Measurements from ENCODE around the gene CCDC141. TPM values are rescaled to one million over a fixed set of nuclear protein-coding genes. Genes with fewer than 3 reads are reported as not detected.
A peak's percentile ranks its signal among the peaks of the same experiment; 100 is the strongest.

The CCDC141 gene
- total RNA-seq, 2 experiments from 2014 or later: 30.6 to 31.5 TPM

DNA sequence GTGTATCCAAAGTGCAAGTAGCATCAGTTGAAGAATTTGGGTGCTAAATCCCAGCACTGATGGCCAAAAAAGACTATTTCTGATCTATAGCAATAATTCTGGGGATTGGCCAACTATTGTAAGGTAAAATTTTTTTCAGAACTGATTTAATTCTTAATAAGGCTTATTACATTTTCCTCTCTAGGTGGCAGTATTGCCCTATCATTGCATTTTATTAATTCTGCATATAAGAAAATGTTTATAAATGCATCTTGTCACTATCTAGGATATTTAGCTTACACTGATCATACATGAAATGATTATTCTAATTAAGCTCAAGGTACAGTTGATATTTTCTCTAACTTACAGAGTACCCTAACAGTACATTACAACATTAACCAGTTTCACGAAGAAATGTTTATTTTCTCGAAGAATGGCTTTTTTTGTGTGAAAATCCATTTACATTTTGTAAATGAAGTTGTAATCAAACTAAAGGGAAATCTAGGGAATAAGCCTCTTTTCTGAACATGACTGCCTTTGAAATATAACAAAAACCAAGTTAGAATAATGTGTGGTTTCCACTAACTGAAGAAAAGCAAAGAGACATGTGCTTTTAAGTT lies 253.8 kb downstream of the CCDC141 start:
- peaks cover 72% of the 10 kb centered on the region for H3K36me3 Mint-ChIP-seq (ENCODE audit: low read depth)
- intact Hi-C loops (cut with DNase I, micrococcal nuclease): loop anchor here in 1 of 2 experiments (1.0 kb wide), 2 partner anchors 118 to 333 kb away; no protein-coding TSS in a partner anchor
- H3K4me3 Mint-ChIP-seq: no peak overlapping the region
- H3K9me3 Mint-ChIP-seq: no peaks in the 10 kb centered on the region
- H3K4me1 ChIP-seq (ENCODE audit: insufficient read depth, low read length): no peaks in the 10 kb centered on the region
- no peaks in the 10 kb centered on the region for H3K4me1 Mint-ChIP-seq (ENCODE audit: low read depth)
- peaks cover 8% of the 10 kb centered on the region for H3K36me3 ChIP-seq (ENCODE audit: insufficient read depth, low read length)
- no peak overlapping the region for H3K27ac Mint-ChIP-seq
- no peak overlapping the region for H3K4me3 ChIP-seq (ENCODE audit: low read length)
- TF ChIP-seq, protein P1, sequence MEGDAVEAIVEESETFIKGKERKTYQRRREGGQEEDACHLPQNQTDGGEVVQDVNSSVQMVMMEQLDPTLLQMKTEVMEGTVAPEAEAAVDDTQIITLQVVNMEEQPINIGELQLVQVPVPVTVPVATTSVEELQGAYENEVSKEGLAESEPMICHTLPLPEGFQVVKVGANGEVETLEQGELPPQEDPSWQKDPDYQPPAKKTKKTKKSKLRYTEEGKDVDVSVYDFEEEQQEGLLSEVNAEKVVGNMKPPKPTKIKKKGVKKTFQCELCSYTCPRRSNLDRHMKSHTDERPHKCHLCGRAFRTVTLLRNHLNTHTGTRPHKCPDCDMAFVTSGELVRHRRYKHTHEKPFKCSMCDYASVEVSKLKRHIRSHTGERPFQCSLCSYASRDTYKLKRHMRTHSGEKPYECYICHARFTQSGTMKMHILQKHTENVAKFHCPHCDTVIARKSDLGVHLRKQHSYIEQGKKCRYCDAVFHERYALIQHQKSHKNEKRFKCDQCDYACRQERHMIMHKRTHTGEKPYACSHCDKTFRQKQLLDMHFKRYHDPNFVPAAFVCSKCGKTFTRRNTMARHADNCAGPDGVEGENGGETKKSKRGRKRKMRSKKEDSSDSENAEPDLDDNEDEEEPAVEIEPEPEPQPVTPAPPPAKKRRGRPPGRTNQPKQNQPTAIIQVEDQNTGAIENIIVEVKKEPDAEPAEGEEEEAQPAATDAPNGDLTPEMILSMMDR (IDR thresholded peaks at IDR 0.05): peak; percentile 76
- peak in 3 of 14 experiments; percentile 30 to 43 (median 34) for DNase-seq
- H3K9me3 ChIP-seq (ENCODE audit: control insufficient read depth in 1 of 2, insufficient read depth in 1 of 2, low read length in 2 of 2): no peaks in the 10 kb centered on the region
- H3K27me3 Mint-ChIP-seq: no peaks in the 10 kb centered on the region
- H3K27ac ChIP-seq (ENCODE audit: low read depth in 1 of 2, low read length in 2 of 2): no peak overlapping the region
- ChIA-PET POLR2A (no interaction called here), CTCF (interaction anchor here (1.2 kb wide), 1 partner anchor 17 kb away, joined by 3 read pairs; no protein-coding TSS in a partner anchor)
- no peak for ATAC-seq (ENCODE audit: poor library complexity)
- no peaks in the 10 kb centered on the region for H3K27me3 ChIP-seq (ENCODE audit: control insufficient read depth in 1 of 2, insufficient read depth in 2 of 2, low read length in 2 of 2)

DNA sequence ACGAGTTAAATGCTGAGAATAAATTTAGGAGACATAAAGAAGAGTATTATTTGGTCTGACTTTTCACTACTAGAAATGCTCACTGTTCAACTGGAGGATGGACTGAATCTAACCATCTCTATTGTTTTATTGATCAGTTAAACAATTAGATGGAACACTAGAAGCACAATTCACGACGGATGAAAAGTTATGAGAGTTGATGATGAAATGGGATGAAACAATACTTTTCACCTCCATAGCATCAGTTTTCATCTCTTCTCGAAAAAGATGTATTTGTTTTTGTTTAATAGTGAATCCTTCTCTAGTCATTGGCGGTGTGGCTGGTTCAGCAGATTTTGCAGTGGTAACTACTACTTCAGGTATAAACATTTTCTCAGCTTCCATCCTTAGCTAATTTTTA lies 262.0 kb downstream of the CCDC141 start:
- H3K27ac Mint-ChIP-seq: no peak overlapping the region
- H3K27ac ChIP-seq (ENCODE audit: low read depth in 1 of 2, low read length in 2 of 2): no peak overlapping the region
- ATAC-seq (ENCODE audit: poor library complexity) (no peak), DNase-seq (no peak)
- no peak overlapping the region for H3K4me3 Mint-ChIP-seq
- TF ChIP-seq, protein P1 (IDR thresholded peaks at IDR 0.05): no peak
- H3K27me3 ChIP-seq (ENCODE audit: control insufficient read depth in 1 of 2, insufficient read depth in 2 of 2, low read length in 2 of 2): no peaks in the 10 kb centered on the region
- no peaks in the 10 kb centered on the region for H3K4me1 Mint-ChIP-seq (ENCODE audit: low read depth)
- POLR2A ChIA-PET: no interaction called here
- H3K36me3 ChIP-seq (ENCODE audit: insufficient read depth, low read length): peaks cover 4% of the 10 kb centered on the region
- H3K27me3 Mint-ChIP-seq: no peaks in the 10 kb centered on the region
- H3K36me3 Mint-ChIP-seq (ENCODE audit: low read depth): peaks cover 68% of the 10 kb centered on the region
- no peak overlapping the region for H3K4me3 ChIP-seq (ENCODE audit: low read length)
- H3K4me1 ChIP-seq (ENCODE audit: insufficient read depth, low read length): no peaks in the 10 kb centered on the region
- intact Hi-C loops (cut with DNase I, micrococcal nuclease): no loop called here
- H3K9me3 ChIP-seq (ENCODE audit: control insufficient read depth in 1 of 2, insufficient read depth in 1 of 2, low read length in 2 of 2): no peaks in the 10 kb centered on the region
- H3K9me3 Mint-ChIP-seq: no peaks in the 10 kb centered on the region
- CTCF ChIA-PET: no interaction called here

DNA sequence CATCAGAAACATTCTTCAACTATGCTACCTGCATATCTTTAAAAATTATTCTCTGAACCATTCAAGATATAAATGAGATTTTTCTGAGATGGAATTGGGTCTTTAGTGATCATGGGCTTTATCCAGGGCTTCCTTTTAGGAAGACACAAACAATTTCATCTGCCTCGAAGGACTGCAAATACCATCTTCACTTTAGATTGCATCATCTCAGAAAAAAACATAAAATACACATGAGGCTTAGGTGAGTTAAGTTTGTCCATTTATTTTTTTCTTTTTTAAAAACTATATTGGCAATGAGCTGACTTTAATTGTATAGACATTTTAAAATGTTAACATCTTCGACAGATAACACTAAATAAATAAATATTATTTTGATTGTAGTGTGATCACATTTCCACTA lies 262.8 kb downstream of the CCDC141 start:
- POLR2A ChIA-PET: no interaction called here
- Mint-ChIP-seq H3K9me3 (no peaks in the 10 kb centered on the region), H3K36me3 (ENCODE audit: low read depth) (peaks cover 68% of the 10 kb centered on the region), H3K4me3 (no peak overlapping the region), H3K27ac (no peak overlapping the region), H3K4me1 (ENCODE audit: low read depth) (no peaks in the 10 kb centered on the region), H3K27me3 (no peaks in the 10 kb centered on the region)
- H3K9me3 ChIP-seq (ENCODE audit: control insufficient read depth in 1 of 2, insufficient read depth in 1 of 2, low read length in 2 of 2): no peaks in the 10 kb centered on the region
- no peak overlapping the region for H3K27ac ChIP-seq (ENCODE audit: low read depth in 1 of 2, low read length in 2 of 2)
- CTCF ChIA-PET: no interaction called here
- no peaks in the 10 kb centered on the region for H3K4me1 ChIP-seq (ENCODE audit: insufficient read depth, low read length)
- intact Hi-C loops (cut with DNase I, micrococcal nuclease): no loop called here
- ATAC-seq (ENCODE audit: poor library complexity) (no peak), DNase-seq (no peak)
- H3K4me3 ChIP-seq (ENCODE audit: low read length): no peak overlapping the region
- H3K36me3 ChIP-seq (ENCODE audit: insufficient read depth, low read length): no peaks in the 10 kb centered on the region
- TF ChIP-seq, protein P1 (IDR thresholded peaks at IDR 0.05): no peak
- H3K27me3 ChIP-seq (ENCODE audit: control insufficient read depth in 1 of 2, insufficient read depth in 2 of 2, low read length in 2 of 2): no peaks in the 10 kb centered on the region
